PC-3 (cell line): ENCODE results near the gene DNAJC5.

Source experiments
- CTCF ChIP-seq: fragments of 300-600 bp; sonication (generic); conservative IDR thresholded peaks from 2 replicates; pipeline ENCODE4 v1.5.1; 2017; ENCODE audit warnings: antibody characterized with exemption, low read depth, mild to moderate bottlenecking, low read length
- EZH2 ChIP-seq: fragments of 300-600 bp; sonication (generic); IDR thresholded peaks from one replicate; pipeline ENCODE4 v1.6.1; 2017; ENCODE audit warnings: antibody characterized with exemption, mild to moderate bottlenecking, low read length; ENCODE audit not compliant: unreplicated experiment

GRCh38 chr20:63877755-63878470, 17.0 kb upstream of the DNAJC5 start:
- TF ChIP-seq CTCF (no peak), EZH2 (no peak)
